ENCODE data around the gene KRTAP16-1.
A peak's percentile ranks its signal among the peaks of the same experiment; 100 is the strongest.

The KRTAP16-1 gene

DNA sequence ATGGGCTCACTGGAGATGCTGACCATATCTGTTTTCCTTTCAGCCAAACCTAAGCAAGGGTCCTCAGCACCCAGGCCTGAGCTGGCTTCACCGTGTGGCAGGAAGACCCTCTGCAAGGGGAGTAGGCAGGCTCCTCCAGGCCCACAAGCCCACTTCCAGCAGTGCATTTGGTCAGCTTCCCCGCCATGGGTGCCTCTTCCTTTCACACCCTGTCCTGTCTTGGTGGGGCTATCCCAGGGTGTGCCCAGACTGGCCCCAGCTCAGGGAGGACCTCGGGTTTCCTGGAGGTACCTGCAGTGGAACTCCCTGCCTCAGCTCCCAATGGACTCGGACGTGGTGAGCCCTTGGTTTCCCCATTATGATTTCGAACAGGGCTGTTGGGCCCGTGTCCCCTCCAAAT, 19.1 kb upstream of the KRTAP16-1 start:
- no peak for DNase-seq

DNA sequence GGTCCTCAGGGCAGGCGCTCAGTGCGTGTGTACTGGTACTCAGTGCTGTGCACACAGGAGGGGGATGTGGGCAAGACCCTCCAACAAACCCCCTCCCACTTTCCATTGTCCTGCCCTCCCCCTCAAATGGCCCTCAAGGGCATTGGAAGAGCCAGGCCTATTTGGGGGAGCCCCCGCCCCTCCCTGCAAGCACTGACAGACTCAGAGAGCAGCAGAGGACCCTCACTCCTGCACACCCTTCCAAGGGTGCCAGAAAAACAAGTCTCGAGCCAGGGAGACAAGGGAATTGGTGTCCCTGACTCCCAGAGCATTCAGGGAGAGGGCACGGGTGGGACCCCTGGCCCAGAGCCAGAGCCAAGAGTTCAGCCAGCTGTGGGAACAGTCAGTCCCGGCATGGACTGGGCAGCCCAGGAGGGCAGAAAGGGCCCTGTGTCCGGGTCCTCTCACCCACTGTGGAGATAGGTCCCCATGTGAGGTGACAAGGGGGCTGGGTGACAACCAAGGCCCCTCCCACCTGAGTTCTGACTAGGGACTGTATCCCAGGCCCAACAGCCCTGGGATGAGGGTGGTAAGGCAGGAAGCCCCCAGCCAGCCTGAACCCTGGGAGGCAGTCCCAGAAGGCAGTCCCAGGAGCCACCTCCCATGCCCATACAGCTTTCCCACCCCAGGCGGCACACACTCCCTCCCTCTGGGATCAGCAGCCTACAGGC, 18.5 kb upstream of the KRTAP16-1 start:
- DNase-seq = no peak

DNA sequence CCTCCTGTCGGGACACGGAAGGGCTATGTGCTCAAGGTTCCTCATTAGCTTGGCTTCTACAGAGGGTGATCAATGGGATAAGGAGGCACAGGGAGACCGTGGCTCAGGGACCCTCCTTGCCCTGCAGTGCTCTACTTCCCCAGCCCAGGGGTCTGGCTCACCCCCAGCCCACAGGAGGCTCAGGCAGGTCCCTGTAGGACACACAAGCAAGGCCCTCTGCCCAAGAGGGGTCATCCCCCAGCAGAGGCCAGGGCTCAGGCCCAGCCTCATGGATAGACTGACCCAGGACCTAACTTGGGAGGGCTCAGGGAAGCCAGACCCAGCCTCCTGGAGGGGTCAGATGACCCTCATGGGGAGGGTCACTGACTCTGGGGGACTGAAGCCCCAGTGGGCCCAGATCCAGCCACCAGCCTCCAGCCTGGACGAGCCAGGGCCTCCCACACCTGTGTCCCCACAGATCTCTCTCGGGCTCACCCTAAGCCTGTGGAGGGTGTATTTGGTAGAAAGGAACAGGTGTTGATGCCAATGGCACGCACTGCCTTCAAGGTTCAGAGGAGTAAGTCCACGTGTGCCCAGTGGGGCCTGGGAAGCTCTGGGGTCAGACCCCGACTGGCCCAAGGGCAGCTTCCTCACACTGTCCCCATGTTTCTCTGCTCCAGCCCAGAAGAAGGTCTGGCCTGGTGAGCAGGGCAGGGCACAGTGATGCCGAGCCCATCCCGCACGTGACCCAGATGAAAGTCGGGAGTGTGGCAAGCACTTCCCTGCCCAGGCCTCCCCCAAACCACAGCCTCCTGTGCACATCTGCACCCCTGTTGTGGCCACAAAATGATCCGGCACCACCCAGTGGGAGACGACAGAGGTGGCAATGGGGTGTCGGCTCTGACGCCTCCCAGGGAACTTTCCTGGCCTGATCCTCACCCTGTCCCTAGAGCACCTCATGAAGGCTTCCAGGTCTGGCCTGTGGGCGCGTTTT, 17.4 kb upstream of the KRTAP16-1 start:
- DNase-seq = no peak

DNA sequence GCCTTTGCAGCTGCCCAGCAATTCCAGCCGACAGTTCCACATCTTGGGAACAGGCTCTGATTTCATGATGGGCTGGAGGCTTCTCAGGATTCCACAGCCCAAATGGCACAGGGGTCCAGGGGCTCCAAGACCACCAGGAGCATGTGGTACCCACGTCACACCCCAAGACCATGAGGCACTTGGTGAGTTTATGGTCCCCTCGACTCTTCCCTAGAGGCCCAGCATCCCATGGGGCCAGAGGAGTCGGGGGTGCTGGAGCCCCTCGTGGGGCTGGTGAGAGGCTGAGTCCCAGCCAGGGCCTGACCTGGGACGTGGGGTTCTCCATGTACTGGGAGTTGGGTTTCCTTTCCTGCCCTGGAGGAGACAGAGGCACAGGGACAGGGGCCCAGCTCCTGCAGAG, 16.5 kb upstream of the KRTAP16-1 start:
- no peak for DNase-seq

DNA sequence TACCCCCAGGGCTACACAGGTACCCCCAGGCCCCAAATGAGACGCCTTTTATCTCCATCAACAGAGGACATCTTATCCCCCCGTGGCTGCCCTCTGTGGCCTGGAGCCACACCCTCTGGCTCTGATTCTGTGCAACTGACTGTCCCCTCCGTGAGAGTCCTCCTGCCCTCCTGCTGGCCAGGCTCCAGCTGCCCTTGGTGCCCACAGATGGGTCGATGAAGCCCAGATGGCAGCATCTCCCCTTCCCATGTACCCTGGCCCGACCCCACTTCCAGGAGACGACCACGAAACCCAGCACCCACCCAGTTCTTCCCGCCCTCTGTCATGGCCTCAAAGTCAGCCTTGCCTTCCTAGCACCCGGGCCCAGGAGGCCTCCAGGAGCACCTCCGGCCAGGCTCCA, 16.0 kb upstream of the KRTAP16-1 start:
- DNase-seq = no peak

DNA sequence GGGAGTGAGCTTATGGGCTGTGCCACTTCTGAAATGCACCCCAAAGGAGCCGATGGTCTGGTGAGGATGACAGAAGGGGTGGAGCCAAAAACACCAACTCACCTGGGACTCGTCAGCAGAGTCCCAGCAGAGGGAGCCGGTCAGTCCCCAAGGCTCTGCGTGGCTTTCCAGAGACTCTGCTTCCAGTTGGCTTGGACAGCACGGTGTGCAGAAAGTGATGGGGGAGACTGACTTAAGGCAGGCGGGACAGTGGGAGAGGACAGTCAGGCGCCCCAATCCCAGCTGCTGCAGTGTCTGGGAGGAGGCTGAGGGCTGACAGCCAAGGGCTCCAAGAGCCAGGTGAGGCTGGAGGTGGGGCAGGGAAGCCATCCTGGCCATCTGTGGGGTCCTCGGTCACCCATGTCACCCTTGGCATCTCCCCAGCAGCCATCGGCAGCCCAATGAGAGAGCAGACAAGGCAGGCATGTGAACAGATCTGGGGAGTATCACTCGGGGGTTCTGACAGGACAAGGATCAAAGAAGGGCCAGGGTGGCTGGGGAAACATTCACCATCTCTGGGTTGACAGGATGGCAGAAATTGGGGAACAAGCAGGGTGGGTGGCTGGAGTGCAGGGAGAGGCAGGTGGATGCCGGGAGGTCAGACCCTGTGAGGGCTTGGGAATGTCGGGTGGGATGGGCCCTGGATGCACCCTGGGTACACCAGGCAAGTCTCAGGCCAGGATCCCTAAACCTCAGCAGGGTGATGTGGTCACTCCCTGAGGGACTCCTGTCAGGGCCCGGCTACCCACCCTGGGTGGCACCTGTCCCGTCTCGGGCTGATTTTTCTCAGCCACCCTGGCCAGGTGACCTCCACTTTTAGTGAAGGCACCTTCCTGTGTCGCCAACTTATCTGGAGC, 15.3 kb upstream of the KRTAP16-1 start:
- DNase-seq = no peak

DNA sequence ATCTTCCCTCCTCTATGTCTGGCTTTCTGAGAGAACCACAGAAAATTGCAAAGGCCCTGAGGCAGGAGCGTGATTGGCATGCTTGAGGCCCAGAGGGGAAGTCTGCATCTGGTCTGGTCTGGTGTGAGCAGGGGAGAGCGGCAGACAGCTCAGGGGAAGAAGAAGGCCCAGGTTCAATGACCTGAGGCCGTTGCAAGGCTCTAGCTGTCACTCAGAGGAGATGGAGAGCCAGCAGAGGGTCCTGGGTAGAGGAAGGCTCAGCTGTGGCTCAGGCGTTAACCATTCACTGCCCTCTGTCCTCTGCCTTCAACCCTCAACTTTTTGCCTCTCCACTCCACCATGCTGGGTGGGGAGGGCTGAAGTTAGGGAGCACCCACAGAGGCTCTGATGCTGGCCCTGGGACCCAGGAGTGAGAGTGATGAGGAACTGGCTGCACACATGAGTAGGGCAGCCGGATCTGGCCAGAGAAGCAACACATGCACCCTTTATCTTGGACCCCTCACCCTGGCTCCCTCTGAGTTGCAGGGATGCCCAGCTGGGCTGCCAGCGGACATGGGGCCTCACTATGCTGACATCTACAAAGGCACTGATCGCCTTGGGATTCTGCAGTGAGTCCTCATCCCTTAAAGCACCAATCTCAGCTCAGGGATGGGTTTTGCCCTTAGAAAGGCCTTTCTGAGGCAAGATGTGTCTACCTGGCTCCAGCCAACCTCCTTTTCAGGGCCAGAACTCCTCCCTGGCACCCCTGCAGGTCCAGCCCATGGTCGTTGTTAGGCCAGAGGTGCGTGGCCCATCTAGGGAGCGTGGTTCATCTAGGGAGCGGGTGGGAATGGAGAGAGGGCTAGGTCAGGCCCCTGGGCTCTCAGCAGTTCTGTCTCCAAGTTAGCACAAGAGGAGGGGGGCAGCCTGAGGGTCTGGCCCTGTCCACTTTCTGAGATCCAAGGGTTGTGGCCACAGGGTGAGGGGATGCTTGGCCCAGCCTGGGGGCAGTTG, 14.1 kb upstream of the KRTAP16-1 start:
- no peak for DNase-seq

DNA sequence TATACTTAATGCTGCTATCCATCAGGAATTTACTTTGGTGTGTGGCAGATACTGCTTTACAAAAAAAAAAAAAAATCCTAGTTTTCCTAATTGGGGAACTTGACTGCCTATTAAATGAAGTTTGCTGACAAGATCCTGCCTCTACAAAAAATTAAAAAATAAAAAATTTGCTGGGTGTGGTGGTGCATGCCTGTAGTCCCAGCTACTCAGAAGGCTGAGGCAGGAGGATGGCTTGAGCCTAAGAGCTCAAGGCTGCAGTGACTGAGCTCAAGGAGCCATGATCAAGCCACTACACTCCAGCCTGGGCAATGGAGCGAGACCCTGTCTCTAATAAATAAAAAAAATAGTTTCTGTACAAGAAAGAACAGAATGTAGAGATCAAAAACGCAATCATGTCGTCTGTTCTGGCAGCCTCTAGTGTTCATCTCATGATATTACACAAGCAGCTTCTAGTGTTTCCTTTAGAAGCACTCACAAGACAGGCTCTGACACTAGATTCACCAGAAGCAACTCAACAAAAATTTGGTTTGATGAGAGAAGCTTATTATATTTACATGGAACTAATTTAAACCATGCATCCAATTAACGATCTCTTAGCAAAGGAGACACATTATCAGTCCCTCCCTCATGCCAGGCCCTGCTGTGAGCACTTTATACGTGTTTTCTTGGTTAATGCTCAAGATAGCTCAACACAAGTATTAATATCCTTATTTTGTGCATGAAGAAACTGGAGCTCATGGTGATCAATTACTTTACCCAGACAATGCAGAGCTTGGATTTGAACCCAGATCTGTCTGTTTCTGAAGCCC, 13.2 kb upstream of the KRTAP16-1 start:
- no peak for DNase-seq

DNA sequence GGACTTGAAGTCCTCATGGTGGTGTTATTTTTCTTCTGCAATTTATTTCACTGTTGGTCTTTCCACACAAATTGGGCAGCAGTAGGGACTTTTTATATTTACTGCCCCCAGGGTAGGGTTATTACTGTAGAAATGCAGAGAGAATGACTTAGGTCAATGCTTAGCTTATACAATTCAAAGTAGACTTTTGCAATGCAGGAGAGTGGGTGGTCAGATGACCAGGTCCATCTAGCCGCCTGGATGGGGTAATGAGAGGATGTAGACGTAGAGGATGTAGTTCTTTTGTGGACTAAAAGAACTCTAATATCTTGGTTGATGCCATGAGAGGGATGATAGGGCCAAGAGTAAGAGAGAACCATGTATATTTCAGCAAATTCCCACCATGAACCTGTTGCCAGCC, 9.1 kb upstream of the KRTAP16-1 start:
- no peak for DNase-seq

DNA sequence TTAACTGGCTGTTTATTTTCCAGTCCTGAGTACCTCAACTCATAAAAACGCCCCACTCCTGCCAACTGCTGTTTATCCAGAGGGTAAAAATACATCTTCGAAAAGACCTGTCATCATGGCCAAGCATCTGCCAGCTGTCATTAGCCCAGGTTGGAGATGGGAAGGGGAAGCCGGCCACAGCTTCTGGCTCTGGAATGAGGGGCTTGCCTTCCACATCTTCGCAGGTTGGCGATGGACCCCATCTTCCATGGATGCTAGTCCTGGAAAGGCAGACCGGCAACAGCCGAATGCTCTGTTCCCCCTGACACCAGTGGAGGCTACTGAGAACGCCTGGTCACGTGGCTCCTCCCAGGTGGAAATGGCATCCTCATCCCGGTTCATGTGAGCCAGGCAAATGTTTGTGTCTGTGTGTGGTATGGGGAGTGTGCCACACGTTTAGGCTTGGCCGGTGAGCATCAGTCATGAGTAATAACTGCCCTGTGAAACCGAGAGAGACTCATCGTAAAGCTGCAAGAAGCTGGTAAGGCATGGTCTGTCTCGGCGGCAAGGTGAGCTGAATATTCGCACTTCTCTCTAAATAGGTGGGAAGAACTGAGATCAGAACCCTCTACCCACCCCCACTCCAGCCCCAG, 6.8 kb upstream of the KRTAP16-1 start:
- no peak for DNase-seq

DNA sequence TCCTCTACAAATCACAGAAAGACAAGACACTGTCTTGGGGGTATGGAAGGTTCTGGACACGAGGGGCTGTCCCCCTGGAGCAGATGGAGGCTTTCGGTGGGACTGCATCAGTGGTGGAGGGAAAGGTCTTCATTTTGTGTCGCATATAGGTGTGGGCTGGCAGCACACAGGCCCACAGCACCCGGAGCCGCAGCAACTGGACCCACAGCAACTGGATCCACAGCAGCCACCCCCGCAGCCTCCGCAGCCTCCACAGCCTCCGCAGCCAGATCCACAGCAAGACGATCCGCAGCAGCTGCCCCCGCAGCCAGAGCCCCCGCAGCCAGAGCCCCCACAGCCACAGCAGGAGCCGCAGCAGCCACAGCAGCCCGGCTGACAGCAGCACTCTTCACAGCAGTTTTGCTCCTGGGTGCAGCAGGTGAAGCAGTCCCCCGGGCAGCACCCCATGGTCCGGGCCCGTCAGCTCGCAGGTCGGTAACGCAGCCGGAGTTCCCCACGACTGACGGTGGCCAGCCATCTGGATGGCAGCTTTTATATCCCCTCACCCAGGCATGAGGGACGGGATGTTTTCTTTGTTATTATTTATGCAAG, 6.2 kb upstream of the KRTAP16-1 start, which contains the start of gene KRTAP17-1:
KRTAP17-1 (minus strand) TSS at position 507 of the 591 bp plus-strand sequence; CDS start at position 447, 60 bp downstream.
- DNase-seq = no peak

DNA sequence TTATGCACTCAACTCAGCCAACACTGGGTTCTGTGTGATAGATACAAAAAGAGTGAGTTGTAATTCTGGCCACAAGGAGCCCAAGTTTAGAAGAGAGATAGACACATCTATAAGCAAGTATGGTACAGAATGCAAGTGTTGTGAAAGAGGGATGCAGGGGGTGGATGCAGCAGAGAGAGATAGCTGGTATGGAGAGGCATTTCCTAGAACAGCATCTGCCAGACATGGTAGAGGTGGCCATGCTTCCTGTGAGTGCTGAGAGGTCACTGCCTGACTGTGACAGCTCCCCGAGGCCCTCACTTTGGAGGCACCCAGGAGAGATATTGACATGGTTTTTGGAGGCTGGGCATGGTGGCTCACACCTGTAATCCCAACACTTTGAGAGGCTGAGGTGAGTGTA, 2.0 kb upstream of the KRTAP16-1 start:
- no peak for DNase-seq

DNA sequence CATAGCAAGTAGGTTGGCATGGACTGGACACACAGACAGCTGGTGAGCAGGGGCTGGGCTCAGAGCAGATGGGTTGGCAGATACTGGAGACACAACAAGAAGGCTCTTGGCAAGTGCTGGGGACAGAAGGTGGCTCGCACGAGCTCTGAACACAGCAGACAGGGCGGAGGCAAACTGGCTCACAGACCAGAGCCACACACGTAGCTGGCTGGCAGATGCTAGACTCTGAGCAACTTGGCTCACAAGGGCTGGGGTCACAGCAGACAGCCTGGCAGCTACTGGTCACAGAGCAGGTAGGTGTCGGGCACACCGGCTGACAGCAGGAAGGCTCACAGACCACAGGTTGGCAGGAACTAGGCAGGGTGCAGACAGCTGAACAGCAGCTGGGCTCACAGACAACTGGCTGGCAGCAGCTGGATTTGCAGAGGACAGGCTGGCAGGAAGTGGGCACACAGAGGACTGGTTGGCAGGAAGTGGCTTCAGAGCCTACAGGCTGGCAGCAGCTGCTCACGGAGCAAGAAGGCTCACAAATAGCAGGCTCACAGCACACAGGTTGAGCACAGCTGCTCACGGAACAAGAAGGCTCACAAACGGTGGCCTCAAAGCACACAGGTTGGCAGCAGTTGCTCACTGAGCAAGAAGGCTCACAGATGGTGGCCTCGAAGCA, 725 bp downstream of the KRTAP16-1 start:
- DNase-seq = peak; percentile 87

DNA sequence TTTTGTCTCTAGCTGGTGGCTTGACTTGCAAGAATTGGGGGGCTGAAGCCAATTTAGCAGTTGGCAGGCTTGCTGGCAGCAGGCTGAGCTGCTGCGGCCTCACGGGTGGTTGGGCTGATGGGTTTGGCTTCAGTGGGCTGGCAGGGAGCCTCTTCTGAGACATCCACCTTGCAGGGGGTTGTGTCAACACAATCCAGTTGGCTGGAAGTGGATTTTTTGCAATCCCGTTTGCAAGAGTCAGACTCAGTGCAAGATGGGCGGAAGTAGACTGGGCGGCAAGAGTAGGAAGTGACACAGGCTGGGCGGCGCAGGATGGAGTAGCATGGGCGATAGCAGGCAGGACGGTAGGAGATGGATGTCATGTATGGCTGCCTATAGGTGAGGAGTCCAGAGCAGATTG, 1.5 kb downstream of the KRTAP16-1 start:
- no peak for DNase-seq

DNA sequence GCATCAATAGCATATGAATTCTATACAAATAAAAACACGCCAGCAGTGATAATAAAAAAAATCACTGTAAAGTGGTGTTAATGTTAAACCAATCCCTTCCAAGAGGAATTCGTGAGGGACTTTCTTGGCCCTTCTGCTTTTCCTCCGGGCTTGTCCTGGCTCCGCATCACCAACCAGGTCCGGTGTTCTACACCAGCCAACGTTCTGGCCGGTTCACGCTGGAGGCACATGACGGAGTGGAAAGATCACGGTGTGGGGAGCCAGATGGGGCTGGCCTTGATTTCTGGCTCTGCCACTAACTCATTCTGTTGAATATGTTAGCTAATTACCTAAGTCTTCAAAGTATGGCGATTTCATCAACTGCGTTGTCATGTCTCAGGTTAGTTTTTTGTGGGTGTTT, 5.0 kb downstream of the KRTAP16-1 start:
- DNase-seq = no peak

DNA sequence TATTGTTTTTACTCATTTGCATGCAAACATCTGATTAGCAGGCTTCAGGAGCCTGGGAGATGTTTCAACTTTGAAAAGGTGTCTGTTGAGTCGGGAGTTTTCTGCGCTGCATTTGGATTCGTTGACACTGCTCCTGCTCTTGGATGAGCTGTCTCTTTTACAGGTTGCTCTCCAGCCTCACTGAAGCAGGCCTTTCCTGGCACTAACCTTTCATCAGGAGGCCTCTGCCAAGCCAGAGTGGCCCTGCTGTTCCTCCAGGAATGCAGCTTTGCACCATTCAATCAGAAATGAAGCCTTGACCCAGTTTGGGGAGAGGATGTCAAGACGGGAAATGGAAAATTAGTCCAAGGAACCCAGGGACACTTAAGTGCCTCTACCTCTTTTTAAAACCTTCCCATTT, 6.1 kb downstream of the KRTAP16-1 start:
- no peak for DNase-seq

DNA sequence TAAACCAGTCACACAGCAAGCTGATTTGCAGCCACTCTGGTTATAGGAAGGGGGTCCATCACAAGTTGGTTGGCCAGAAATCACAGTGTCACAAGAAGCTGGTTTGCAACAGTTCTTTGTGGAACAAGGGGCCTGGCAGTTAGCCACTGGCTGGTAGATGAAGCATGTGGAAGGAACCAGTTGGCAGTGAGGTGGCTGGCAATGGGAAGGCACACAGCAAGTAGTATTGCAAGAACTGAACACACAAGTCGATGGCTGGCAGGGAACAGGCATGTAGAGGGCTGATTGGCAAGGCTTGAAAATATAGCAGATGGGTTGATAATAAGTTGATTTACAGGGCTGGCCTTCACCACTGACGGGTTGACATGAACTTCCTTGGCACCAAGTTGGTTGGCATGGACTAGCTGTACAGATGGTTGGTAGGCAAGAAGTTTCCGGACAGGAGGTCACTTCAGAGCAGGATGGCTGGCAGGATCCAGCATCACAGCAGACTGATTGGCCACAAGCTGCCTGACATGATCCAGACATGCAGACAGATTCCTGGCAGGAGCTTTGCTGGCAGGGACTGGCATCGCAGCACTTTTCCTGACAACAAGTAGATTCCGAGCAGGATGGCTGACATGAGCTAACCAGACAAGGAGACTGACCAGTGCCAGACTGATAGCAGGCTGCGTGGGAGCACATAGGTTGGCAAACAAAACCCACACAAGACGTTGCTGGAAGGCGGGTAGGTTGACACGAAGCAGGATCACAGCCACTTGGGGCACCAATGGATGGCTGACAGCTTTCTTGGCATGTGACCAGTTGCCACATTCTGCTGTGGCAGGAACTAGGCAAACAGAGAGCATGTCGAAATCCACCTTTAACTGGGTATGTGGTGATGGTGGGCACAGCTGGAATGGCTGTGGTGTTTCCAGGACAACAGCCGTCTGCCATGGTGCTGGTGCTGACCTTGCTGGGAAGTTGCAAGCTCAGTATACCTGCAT, 6.9 kb downstream of the KRTAP16-1 start, which contains the start of gene KRTAP29-1:
KRTAP29-1 (minus strand) TSS at position 936 of the 986 bp plus-strand sequence; CDS start at position 936, 0 bp downstream.
- DNase-seq = no peak

Data from activated gamma-delta T cell treated with Interleukin-2 at 50 U/mL for 16 hours (primary cell).